ENCODE data around the gene MX2.

DNA sequence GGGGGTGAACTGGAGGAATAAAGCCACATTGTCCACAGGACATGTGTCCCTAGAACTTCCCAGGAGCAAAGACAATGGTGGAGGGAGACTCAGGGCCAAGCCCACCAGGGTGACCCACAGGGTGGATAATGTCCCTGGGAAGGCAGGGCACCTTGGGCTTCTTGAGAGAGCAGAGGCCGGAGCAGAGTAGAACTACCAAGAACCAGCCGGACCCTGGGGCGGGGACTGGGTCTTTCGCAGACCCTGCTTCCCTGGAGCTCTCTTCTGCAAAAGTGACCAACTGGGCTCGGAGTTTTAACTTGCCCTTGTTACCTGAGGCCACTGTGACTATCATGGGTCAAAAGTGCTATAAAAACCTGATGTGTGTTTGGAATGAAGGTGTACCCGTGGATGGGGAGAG lies 46.1 kb upstream of the MX2 start:
- TF ChIP-seq POLR2A (IDR thresholded peaks at IDR 0.05) (no peak), POLR2AphosphoS5 (IDR thresholded peaks at IDR 0.05) (no peak)
- TF ChIP-seq, protein P1, sequence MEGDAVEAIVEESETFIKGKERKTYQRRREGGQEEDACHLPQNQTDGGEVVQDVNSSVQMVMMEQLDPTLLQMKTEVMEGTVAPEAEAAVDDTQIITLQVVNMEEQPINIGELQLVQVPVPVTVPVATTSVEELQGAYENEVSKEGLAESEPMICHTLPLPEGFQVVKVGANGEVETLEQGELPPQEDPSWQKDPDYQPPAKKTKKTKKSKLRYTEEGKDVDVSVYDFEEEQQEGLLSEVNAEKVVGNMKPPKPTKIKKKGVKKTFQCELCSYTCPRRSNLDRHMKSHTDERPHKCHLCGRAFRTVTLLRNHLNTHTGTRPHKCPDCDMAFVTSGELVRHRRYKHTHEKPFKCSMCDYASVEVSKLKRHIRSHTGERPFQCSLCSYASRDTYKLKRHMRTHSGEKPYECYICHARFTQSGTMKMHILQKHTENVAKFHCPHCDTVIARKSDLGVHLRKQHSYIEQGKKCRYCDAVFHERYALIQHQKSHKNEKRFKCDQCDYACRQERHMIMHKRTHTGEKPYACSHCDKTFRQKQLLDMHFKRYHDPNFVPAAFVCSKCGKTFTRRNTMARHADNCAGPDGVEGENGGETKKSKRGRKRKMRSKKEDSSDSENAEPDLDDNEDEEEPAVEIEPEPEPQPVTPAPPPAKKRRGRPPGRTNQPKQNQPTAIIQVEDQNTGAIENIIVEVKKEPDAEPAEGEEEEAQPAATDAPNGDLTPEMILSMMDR (IDR thresholded peaks at IDR 0.05), result no peak
